ENCODE results near the gene NTN5.

The NTN5 gene

GRCh38 chr19:48713041-48713863, 40.4 kb upstream of the NTN5 start:
- no peak for DNase-seq (ENCODE audit: low read depth in 1 of 2, low spot score in 1 of 2)
- Histone ChIP-seq H3K4me3 (replicated peaks; ENCODE audit: insufficient read depth, low read length) (peak overlapping the region; percentile 61), H3K27me3 (ENCODE audit: insufficient read depth, poor library complexity, severe bottlenecking) (no peaks in the 10 kb centered on the region), H3K27ac (replicated peaks) (no peak overlapping the region)
- no peak for TF ChIP-seq CTCF (IDR thresholded peaks at IDR 0.05; ENCODE audit: insufficient read depth, low read length)
- no peak for TF ChIP-seq GABPA (IDR thresholded peaks at IDR 0.05; ENCODE audit: low read depth)
- TF ChIP-seq POLR2AphosphoS5 (IDR thresholded peaks at IDR 0.05; ENCODE audit: low read depth) = no peak
- no peak for TF ChIP-seq REST (IDR thresholded peaks at IDR 0.05; ENCODE audit: insufficient replicate concordance, low read depth)
- TF ChIP-seq SPI1 (IDR thresholded peaks at IDR 0.05; ENCODE audit: borderline replicate concordance, low read depth) = no peak

- no peak overlapping the region for H3K4me3 ChIP-seq (replicated peaks; ENCODE audit: insufficient read depth, low read length)
- no peak for DNase-seq (ENCODE audit: low read depth in 1 of 2, low spot score in 1 of 2)
- no peak for TF ChIP-seq POLR2AphosphoS5 (IDR thresholded peaks at IDR 0.05; ENCODE audit: low read depth)
- TF ChIP-seq GABPA (IDR thresholded peaks at IDR 0.05; ENCODE audit: low read depth) = no peak
- TF ChIP-seq REST (IDR thresholded peaks at IDR 0.05; ENCODE audit: insufficient replicate concordance, low read depth) = no peak
- TF ChIP-seq SPI1 (IDR thresholded peaks at IDR 0.05; ENCODE audit: borderline replicate concordance, low read depth) = no peak
- no peak for TF ChIP-seq CTCF (IDR thresholded peaks at IDR 0.05; ENCODE audit: insufficient read depth, low read length)
- no peak overlapping the region for H3K27ac ChIP-seq (replicated peaks)
- H3K27me3 ChIP-seq (ENCODE audit: insufficient read depth, poor library complexity, severe bottlenecking) = no peaks in the 10 kb centered on the region
These were observed 38.4 kb upstream of the NTN5 start for GRCh38 chr19:48711106-48711662.

GRCh38 chr19:48708471-48708870, 35.7 kb upstream of the NTN5 start:
- no peak overlapping the region for H3K27ac ChIP-seq (replicated peaks)
- TF ChIP-seq REST (IDR thresholded peaks at IDR 0.05; ENCODE audit: insufficient replicate concordance, low read depth) (no peak), GABPA (IDR thresholded peaks at IDR 0.05; ENCODE audit: low read depth) (no peak), CTCF (IDR thresholded peaks at IDR 0.05; ENCODE audit: insufficient read depth, low read length) (no peak), POLR2AphosphoS5 (IDR thresholded peaks at IDR 0.05; ENCODE audit: low read depth) (no peak), SPI1 (IDR thresholded peaks at IDR 0.05; ENCODE audit: borderline replicate concordance, low read depth) (no peak)

More at GRCh38 chr19:48708471-48708870, 35.7 kb upstream of the NTN5 start:
- no peak overlapping the region for H3K4me3 ChIP-seq (replicated peaks; ENCODE audit: insufficient read depth, low read length)
- no peaks in the 10 kb centered on the region for H3K27me3 ChIP-seq (ENCODE audit: insufficient read depth, poor library complexity, severe bottlenecking)
- DNase-seq (ENCODE audit: low read depth in 1 of 2, low spot score in 1 of 2) = no peak
